ENCODE results near the gene CLK4. TPM values are rescaled to one million over a fixed set of nuclear protein-coding genes. Genes with fewer than 3 reads are reported as not detected.

Gene CLK4
- total RNA-seq, 1 donor, result 30.8 TPM

DNA sequence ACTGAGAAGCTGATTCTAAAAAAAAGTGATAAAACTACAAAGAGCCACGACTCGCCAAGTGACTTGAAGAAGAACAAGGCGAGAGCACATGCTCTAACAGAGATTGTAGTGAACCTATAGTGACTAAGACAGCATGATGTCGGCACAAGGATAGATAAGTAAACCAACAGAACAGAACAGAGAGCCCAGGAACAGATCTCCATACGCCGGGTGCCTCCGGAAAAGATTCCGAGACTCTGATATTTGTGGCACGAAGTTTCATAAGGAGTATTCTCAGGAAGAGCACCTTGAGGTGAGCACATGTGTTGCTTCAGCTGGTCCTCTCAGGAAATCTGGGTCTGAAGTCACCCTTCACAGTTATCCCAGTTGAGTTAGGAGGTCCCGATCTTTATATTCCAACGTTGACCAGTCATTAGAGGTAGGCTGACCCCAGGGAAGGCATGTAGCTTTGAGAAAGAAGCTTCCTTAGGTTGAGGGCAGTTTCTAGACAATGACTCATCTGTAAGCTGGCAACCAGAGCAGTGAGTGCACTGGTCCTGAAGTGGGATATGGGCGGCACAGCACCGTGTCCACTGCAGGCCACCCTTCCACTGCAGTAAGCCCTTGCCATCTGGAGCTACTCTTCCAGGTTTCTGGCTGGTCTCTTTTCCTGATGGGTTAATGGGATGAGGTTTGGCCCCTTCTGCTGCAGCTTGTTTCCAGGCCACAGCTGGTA, 13.6 kb upstream of the CLK4 start:
- TF ChIP-seq, protein P1, sequence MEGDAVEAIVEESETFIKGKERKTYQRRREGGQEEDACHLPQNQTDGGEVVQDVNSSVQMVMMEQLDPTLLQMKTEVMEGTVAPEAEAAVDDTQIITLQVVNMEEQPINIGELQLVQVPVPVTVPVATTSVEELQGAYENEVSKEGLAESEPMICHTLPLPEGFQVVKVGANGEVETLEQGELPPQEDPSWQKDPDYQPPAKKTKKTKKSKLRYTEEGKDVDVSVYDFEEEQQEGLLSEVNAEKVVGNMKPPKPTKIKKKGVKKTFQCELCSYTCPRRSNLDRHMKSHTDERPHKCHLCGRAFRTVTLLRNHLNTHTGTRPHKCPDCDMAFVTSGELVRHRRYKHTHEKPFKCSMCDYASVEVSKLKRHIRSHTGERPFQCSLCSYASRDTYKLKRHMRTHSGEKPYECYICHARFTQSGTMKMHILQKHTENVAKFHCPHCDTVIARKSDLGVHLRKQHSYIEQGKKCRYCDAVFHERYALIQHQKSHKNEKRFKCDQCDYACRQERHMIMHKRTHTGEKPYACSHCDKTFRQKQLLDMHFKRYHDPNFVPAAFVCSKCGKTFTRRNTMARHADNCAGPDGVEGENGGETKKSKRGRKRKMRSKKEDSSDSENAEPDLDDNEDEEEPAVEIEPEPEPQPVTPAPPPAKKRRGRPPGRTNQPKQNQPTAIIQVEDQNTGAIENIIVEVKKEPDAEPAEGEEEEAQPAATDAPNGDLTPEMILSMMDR (IDR thresholded peaks at IDR 0.05; ENCODE audit: insufficient read depth, low read length), result no peak
- no peak for DNase-seq (ENCODE audit: low read depth)
- no peak overlapping the region for H3K4me3 ChIP-seq (ENCODE audit: low read depth, low read length)

DNA sequence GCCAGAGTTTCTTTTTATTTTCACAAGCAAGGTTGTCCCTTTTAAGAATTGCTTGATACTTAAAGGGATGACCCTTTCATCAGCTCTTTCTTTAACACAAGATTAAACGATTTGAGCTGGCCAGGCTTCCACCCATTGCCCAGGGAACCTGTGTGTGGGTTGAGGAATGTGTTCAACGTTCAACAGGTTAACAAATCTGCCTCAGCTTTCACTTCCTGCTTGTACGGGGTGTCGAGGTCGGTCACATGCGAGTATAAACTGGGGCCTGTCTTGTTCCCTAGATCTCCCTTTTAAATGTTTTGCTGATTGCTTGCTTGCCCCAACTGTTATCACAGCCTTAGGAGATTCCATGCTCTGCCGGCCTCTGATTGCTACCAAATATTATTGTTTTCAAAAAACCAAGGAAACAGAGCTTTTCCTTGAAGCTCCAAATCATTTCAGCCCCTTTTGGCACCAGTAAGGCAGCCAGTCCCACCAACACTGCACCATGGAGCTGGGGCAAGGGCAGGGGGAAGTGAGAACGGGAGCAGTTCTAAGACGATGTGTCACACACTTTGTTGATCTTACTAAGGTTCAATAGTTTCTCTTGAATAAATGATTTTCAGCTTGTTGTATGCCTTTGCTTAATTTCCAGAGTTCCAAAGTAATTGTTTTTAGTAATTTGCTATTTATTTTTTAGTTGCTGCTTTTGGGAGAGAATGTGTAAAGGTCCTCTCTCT, 10.7 kb upstream of the CLK4 start:
- no peak overlapping the region for H3K4me3 ChIP-seq (ENCODE audit: low read depth, low read length)
- no peak for DNase-seq (ENCODE audit: low read depth)
- TF ChIP-seq, protein P1 (IDR thresholded peaks at IDR 0.05; ENCODE audit: insufficient read depth, low read length), result no peak

DNA sequence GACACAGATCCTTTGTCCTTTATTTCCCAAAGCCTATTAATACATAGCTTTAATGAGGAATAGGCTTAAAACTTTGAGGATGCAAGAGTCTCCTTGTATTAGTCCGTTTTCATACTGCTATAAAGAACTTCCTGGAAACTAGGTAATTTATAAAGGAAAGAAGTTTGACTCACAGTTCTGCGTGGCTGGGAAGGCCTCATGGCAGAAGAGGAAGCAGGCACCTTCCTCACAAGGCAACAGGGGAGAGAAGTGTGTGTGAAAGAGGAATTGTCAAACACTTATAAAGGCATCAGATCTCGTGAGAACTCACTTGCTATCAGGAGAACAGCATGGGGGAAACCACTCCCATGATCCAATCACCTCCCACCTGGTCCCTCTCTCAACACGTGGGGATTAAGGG, 5.4 kb upstream of the CLK4 start:
- no peak for DNase-seq (ENCODE audit: low read depth)
- H3K4me3 ChIP-seq (ENCODE audit: low read depth, low read length), result no peak overlapping the region
- TF ChIP-seq, protein P1 (IDR thresholded peaks at IDR 0.05; ENCODE audit: insufficient read depth, low read length), result no peak

DNA sequence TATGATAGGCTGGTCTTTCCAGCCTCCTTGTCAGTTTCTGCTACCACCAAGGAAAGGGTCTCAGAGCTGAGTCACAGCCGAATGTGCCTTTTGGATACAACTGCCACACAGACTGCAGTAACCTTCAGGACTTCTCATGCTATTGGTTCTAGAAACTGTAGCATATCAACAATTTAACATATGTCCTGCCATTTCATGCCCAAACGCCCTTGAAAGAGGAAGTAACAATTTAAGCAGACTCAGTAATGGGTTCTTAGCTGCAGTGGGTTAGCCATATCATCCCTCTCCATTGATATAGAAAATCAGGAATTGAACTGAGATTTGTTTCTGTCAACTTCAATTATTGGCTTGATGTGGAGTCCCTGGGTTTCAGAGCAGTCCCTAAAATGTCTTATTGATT, 4.1 kb upstream of the CLK4 start:
- H3K4me3 ChIP-seq (ENCODE audit: low read depth, low read length), result no peak overlapping the region
- no peak for DNase-seq (ENCODE audit: low read depth)
- TF ChIP-seq, protein P1 (IDR thresholded peaks at IDR 0.05; ENCODE audit: insufficient read depth, low read length), result no peak

DNA sequence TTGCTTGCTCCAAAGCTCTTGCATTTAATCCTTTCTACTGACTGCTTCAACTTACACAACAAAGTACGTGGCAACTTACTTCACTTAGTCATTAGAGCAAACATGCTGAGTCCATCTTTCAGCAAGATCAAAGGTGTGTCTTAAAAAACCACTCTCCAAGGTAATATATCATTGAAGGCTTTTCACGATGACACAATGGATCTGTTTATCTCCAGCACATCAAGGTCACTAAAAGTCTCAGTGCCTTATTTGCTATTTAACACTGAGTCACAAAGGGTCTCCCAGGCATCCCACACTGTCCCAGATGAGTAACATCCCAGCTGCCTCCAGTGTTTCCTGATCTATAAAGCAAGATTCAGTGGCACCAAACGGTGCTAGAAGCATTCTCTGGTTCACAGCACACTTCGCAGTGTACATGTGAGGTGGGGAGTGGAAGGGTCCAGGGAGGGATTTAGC, 3.7 kb upstream of the CLK4 start:
- DNase-seq (ENCODE audit: low read depth), result no peak
- TF ChIP-seq, protein P1 (IDR thresholded peaks at IDR 0.05; ENCODE audit: insufficient read depth, low read length), result no peak
- H3K4me3 ChIP-seq (ENCODE audit: low read depth, low read length), result no peak overlapping the region

DNA sequence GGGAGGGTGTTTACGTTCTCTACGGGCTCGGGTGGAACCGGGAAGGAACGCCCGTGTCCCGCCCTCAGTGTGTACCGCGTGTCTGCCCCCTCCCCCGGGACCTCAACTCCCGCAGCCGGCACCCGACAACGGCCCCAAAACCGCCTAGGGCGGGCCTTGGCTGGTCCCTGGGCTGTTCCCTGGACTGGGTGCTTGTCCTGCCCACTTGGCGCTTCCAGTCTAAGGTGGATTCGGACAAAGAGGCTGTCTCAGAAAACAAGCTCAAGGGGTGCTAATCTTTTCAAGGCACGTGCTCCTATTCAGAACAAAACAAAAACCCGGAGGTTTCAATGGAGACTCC, 379 bp upstream of the CLK4 start:
- TF ChIP-seq, protein P1 (IDR thresholded peaks at IDR 0.05; ENCODE audit: insufficient read depth, low read length), result no peak
- H3K4me3 ChIP-seq (ENCODE audit: low read depth, low read length), result peak overlapping the region; percentile 97
- no peak for DNase-seq (ENCODE audit: low read depth)

All from fibroblast of the aortic adventitia (primary cell).